Mammary epithelial cell (primary cell): ENCODE measurements around the gene SLCO3A1.

Source experiments
- CTCF ChIP-seq, 2 donors: IDR thresholded peaks in 1 of 2; conservative IDR thresholded peaks in 1 of 2; 2 replicates each; pipeline ENCODE4 v1.5.1; 2011 to 2012; ENCODE audit warnings: inconsistent platforms in 2 of 2, low read length in 2 of 2, mild to moderate bottlenecking in 2 of 2, control low read depth in 1 of 2, low read depth in 1 of 2; ENCODE audit not compliant: insufficient read depth in 1 of 2; ENCODE audit errors: extremely low read depth in 1 of 2
- EZH2 ChIP-seq: IDR thresholded peaks from 2 replicates; pipeline ENCODE4 v1.6.1; 2012; ENCODE audit warnings: low read length, inconsistent platforms, borderline replicate concordance

- no peak for TF ChIP-seq EZH2
- TF ChIP-seq CTCF (conservative IDR thresholded peaks at IDR 0.05 in 1 of 2, IDR thresholded peaks at IDR 0.05 in 1 of 2; ENCODE audit: extremely low read depth in 1 of 2, insufficient read depth in 1 of 2, low read depth in 1 of 2, low read length in 2 of 2) = no peak
Measured at GRCh38 chr15:92115834-92116233, 262.3 kb downstream of the SLCO3A1 start.
